ENCODE measurements around the gene ZNF165. TPM values are rescaled to one million over a fixed set of nuclear protein-coding genes. Genes with fewer than 3 reads are reported as not detected.

Gene ZNF165
- total RNA-seq, 1 experiment from 2014 or later, result 0.58 TPM

DNA sequence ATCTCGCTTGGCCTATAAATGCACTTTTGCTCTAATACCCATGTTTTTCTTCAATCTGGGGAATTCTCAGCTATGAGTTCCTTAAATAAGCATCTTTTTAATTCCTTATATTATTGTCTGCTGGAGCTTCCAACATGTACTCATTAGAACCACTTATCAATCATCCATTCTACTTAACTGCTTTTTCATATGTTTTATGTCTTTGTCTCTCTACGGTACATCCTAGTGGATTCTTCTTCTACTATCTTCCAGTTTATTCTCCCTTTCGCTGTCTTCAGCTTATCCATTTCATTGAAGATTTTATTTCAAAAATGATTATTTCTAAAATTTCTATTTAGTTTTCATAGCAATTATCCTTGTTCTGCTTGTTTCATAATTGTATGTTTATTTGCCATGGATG lies 31.6 kb downstream of the ZNF165 start:
- H3K36me3 ChIP-seq (ENCODE audit: insufficient read depth, low read length, poor library complexity, severe bottlenecking), result peaks cover 16% of the 10 kb centered on the region
- POLR2A ChIA-PET (ENCODE audit: low non-redundant PET), result no interaction called here
- CTCF ChIA-PET, result no interaction called here

DNA sequence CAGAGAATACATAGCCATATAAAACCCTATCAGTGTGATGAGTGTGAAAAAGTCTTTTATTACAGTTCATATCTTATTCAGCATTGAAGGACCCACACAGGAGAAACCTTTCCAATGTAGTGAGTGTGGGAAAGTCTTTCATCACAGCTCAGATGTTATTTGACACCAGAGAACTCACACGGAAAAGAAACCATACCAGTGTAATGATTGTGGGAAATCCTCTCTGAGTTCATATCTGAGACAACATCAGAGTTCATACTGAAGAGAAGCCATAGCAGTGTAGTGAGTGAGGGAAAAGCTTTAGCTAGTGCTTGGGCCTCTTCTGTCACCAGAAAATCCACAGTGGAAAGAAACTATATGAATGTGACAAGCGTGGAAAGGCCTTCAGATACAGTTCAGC lies 35.4 kb downstream of the ZNF165 start:
- Histone ChIP-seq H3K9me3 (ENCODE audit: low read depth, low read length, poor library complexity, severe bottlenecking) (no peaks in the 10 kb centered on the region), H3K27ac (ENCODE audit: low read depth, low read length, poor library complexity, severe bottlenecking) (no peak overlapping the region), H3K36me3 (ENCODE audit: insufficient read depth, low read length, poor library complexity, severe bottlenecking) (peaks cover 37% of the 10 kb centered on the region), H3K4me1 (ENCODE audit: insufficient read depth, low read length, poor library complexity, severe bottlenecking) (no peaks in the 10 kb centered on the region), H3K27me3 (replicated peaks; ENCODE audit: insufficient read depth, low read depth, low read length, poor library complexity) (no peaks in the 10 kb centered on the region), H3K4me3 (ENCODE audit: low read depth, low read length, poor library complexity, severe bottlenecking) (no peak overlapping the region)
- BruUV-seq (replicated peaks), result no TSS peak
- intact Hi-C loops (cut with micrococcal nuclease; ENCODE audit: unreplicated experiment), result no loop called here
- TF ChIP-seq, protein P1, sequence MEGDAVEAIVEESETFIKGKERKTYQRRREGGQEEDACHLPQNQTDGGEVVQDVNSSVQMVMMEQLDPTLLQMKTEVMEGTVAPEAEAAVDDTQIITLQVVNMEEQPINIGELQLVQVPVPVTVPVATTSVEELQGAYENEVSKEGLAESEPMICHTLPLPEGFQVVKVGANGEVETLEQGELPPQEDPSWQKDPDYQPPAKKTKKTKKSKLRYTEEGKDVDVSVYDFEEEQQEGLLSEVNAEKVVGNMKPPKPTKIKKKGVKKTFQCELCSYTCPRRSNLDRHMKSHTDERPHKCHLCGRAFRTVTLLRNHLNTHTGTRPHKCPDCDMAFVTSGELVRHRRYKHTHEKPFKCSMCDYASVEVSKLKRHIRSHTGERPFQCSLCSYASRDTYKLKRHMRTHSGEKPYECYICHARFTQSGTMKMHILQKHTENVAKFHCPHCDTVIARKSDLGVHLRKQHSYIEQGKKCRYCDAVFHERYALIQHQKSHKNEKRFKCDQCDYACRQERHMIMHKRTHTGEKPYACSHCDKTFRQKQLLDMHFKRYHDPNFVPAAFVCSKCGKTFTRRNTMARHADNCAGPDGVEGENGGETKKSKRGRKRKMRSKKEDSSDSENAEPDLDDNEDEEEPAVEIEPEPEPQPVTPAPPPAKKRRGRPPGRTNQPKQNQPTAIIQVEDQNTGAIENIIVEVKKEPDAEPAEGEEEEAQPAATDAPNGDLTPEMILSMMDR (conservative IDR thresholded peaks at IDR 0.05; ENCODE audit: low read depth, low read length), result no peak
- no peak for TF ChIP-seq EZH2 (IDR thresholded peaks at IDR 0.05; ENCODE audit: borderline replicate concordance, low read depth, low read length, poor library complexity, severe bottlenecking)
- POLR2A ChIA-PET (ENCODE audit: low non-redundant PET), result no interaction called here
- CTCF ChIA-PET, result no interaction called here
- no peak for DNase-seq (ENCODE audit: low spot score)

More for the DNA sequence above, 31.6 kb downstream of the ZNF165 start:
- BruUV-seq (replicated peaks), result no TSS peak
- no peak overlapping the region for H3K4me3 ChIP-seq (ENCODE audit: low read depth, low read length, poor library complexity, severe bottlenecking)
- no peak for TF ChIP-seq EZH2 (IDR thresholded peaks at IDR 0.05; ENCODE audit: borderline replicate concordance, low read depth, low read length, poor library complexity, severe bottlenecking)
- TF ChIP-seq, protein P1 (conservative IDR thresholded peaks at IDR 0.05; ENCODE audit: low read depth, low read length), result no peak
- H3K4me1 ChIP-seq (ENCODE audit: insufficient read depth, low read length, poor library complexity, severe bottlenecking), result no peaks in the 10 kb centered on the region
- no peaks in the 10 kb centered on the region for H3K9me3 ChIP-seq (ENCODE audit: low read depth, low read length, poor library complexity, severe bottlenecking)
- DNase-seq (ENCODE audit: low spot score), result no peak
- no peak overlapping the region for H3K27ac ChIP-seq (ENCODE audit: low read depth, low read length, poor library complexity, severe bottlenecking)
- no peaks in the 10 kb centered on the region for H3K27me3 ChIP-seq (replicated peaks; ENCODE audit: insufficient read depth, low read depth, low read length, poor library complexity)
- intact Hi-C loops (cut with micrococcal nuclease; ENCODE audit: unreplicated experiment), result no loop called here

DNA sequence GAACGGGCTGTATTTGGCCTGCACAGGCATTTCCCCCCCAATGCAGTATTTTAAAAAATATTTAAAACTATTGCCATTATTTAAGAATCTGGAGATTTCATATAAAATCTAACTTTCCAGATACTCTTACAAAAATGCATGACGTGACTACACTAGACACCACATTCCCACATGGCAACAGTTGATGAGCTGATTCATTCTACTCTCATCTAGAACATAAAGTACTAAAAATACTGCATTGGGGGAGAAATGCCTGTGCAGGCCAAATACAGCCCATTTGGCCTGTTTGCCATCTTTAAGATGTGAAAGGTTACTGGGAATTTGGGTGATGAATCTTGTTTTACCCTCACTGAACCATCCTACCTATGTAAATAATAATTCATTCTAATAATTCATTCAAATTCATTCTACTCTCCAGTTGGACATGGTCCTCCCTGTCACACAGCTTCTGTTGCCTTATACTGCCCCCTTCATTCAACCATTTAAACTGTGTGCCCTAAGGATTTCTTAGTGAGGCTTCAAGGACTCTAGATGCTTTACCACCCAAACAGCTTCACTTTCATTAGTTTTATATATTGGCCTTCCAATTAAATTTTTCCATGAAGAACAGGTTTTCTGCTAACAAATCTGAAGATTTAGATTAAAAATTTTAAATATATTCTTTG lies 37.1 kb downstream of the ZNF165 start:
- POLR2A ChIA-PET (ENCODE audit: low non-redundant PET), result no interaction called here
- no peak overlapping the region for H3K27ac ChIP-seq (ENCODE audit: low read depth, low read length, poor library complexity, severe bottlenecking)
- CTCF ChIA-PET, result no interaction called here
- H3K9me3 ChIP-seq (ENCODE audit: low read depth, low read length, poor library complexity, severe bottlenecking), result no peaks in the 10 kb centered on the region
- H3K27me3 ChIP-seq (replicated peaks; ENCODE audit: insufficient read depth, low read depth, low read length, poor library complexity), result no peaks in the 10 kb centered on the region
- H3K36me3 ChIP-seq (ENCODE audit: insufficient read depth, low read length, poor library complexity, severe bottlenecking), result peaks cover 44% of the 10 kb centered on the region
- no peak overlapping the region for H3K4me3 ChIP-seq (ENCODE audit: low read depth, low read length, poor library complexity, severe bottlenecking)
- no peaks in the 10 kb centered on the region for H3K4me1 ChIP-seq (ENCODE audit: insufficient read depth, low read length, poor library complexity, severe bottlenecking)
- DNase-seq (ENCODE audit: low spot score), result no peak
- BruUV-seq (replicated peaks), result no TSS peak
- intact Hi-C loops (cut with micrococcal nuclease; ENCODE audit: unreplicated experiment), result no loop called here
- no peak for TF ChIP-seq EZH2 (IDR thresholded peaks at IDR 0.05; ENCODE audit: borderline replicate concordance, low read depth, low read length, poor library complexity, severe bottlenecking)
- TF ChIP-seq, protein P1 (conservative IDR thresholded peaks at IDR 0.05; ENCODE audit: low read depth, low read length), result no peak
